GM12891 (cell line): ENCODE data around the gene KRTAP1-3.

Source experiments
- POLR2A ChIP-seq: IDR thresholded peaks from 2 replicates; pipeline ENCODE4 v1.6.1; 2011; ENCODE audit warnings: low read depth, low read length, control low read depth
- TAF1 ChIP-seq: IDR thresholded peaks from 2 replicates; pipeline ENCODE4 v1.6.1; 2011; ENCODE audit warnings: low read depth, low read length, control low read depth

DNA sequence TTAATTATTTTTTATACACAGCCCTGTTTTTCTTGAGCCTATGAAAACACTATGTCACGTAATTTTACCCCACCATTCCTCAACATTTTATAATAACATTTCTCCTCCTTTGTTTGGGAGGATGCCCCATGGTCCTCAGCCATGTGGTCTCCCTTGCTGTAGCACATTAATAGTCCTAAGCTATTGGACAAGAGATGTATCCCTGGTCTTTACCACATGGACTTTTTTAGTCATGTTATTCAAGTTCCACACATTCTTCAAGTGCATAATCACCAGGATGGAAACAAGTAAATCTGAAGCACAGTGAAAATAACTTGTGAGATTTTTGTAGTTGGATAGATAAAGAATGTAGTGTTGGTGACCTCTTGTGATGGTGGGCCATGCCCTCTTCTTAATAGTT is 27.3 kb upstream of the KRTAP1-3 start:
- TF ChIP-seq TAF1 (no peak), POLR2A (no peak)
